ENCODE results near the gene SH3RF1.
A peak's percentile ranks its signal among the peaks of the same experiment; 100 is the strongest.

SH3RF1 gene

DNA sequence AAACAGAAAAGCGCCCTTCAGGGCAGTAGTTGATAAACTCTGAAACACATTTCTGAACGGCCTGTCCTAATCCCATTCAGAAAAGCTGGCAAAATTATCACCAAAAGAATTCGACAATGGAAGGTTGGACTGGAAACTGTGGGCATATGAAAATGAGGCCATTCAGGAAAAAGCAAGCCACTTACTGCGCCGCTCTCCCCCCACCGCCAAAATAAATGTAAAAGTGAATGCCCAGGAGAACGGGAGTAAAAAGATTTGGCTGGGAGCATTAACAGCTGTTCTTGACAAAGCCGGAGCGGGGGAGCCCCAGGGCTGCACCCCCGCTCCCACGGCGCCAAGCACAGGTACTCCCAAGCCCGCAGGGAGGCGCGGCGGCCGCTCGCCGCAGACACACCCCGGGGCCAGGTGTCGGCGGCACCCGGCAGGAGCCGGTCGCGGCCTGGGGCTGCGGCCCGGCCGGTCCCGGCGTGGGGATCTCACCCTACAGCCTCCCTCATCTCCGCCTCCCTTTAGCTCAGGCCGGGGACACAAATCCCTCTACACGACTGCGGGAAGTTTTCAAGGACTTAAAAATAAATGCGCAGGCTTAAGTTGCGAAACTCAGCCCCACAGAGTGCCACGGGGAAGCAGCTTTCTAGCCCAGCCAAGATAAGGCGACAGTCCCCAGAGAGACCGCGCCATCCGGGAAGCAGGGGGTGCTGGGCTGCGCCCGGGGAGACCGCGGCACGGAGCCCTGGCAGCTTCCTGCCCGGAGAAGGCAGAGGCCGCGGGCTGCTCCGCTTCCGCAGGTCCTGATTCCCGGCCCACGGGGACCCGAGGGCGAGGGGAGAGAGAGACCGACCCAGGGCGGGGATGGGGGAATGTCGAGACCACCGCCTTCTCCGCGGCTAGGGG, 593 bp downstream of the SH3RF1 start:
- no peaks in the 10 kb centered on the region for H3K9me3 Mint-ChIP-seq
- H3K36me3 Mint-ChIP-seq (ENCODE audit: insufficient read depth), result no peaks in the 10 kb centered on the region
- DNase-seq (ENCODE audit: low spot score in 2 of 2) (no peak), ATAC-seq (replicated peaks; ENCODE audit: extremely low read depth, poor library complexity, severe bottlenecking) (peak; percentile 40)
- H3K27ac Mint-ChIP-seq (ENCODE audit: low read depth), result no peak overlapping the region
- H3K27me3 Mint-ChIP-seq, result peaks cover 53% of the 10 kb centered on the region
- peaks cover 5% of the 10 kb centered on the region for H3K4me1 Mint-ChIP-seq
- H3K4me3 Mint-ChIP-seq, result peak overlapping the region; percentile 64

DNA sequence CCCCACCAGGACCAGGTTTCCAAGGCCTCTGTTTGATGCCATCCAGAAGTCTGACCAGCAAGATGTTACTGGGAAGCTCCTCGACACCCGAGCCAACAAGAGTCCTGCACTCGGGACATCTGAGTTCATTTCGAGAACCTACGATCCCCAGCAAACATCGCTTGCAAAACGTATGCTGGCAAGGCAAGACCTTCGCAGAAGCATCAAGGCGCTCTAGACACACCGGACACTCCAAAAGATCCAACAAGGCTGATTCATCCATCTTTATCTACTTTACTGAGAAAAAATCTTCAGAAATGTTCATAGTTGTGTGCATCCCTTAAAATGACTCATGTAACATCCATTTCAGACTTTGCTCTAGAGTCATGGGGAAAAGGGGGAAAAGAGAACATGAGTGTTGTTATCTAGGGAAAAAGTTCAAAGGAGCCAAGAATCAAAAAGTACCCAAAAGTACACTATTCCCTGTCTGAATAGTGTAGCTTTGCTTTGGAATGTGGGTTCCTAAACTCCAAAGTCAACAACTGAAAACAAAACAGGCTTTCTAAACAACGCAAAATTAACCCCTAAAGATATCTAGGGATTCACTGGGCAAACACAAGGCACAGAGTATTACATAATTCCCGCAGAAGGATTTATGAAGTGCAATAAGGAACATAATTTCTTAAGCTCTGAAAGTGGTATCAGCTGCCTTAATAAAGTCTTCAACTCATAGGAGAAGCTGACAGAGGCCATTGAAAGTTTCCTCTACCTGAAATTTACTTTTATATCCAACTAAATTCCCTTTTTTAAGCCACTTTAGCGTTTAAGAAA, 1.6 kb downstream of the SH3RF1 start:
- DNase-seq (ENCODE audit: low spot score in 2 of 2) (no peak), ATAC-seq (replicated peaks; ENCODE audit: extremely low read depth, poor library complexity, severe bottlenecking) (no peak)
- Mint-ChIP-seq H3K4me3 (peak overlapping the region; percentile 64), H3K27ac (ENCODE audit: low read depth) (no peak overlapping the region), H3K36me3 (ENCODE audit: insufficient read depth) (no peaks in the 10 kb centered on the region), H3K27me3 (peaks cover 53% of the 10 kb centered on the region), H3K4me1 (peaks cover 5% of the 10 kb centered on the region), H3K9me3 (no peaks in the 10 kb centered on the region)

DNA sequence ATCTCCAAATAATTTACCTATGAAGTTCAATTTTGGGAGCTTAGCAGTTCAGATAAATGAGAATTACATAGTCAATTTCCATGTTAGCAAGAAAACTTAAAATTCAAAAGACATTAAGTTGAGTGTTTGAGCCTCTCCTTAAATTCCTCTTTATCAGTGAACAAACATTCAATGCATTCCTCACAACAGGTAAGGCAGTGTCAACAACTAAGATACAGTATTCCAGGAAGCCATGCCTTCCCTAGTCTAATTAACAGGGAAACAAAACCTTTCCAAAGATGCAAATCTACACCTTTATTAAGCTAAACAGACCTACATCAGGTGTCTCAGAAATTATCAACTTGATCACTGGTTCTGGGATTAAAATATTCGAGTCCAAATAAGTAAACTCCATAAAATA, 3.7 kb downstream of the SH3RF1 start:
- no peak overlapping the region for H3K4me3 Mint-ChIP-seq
- H3K4me1 Mint-ChIP-seq, result peaks cover 5% of the 10 kb centered on the region
- DNase-seq (ENCODE audit: low spot score in 2 of 2), result no peak
- no peaks in the 10 kb centered on the region for H3K36me3 Mint-ChIP-seq (ENCODE audit: insufficient read depth)
- no peak overlapping the region for H3K27ac Mint-ChIP-seq (ENCODE audit: low read depth)
- no peak for ATAC-seq (replicated peaks; ENCODE audit: extremely low read depth, poor library complexity, severe bottlenecking)
- H3K27me3 Mint-ChIP-seq, result peaks cover 65% of the 10 kb centered on the region
- no peaks in the 10 kb centered on the region for H3K9me3 Mint-ChIP-seq

DNA sequence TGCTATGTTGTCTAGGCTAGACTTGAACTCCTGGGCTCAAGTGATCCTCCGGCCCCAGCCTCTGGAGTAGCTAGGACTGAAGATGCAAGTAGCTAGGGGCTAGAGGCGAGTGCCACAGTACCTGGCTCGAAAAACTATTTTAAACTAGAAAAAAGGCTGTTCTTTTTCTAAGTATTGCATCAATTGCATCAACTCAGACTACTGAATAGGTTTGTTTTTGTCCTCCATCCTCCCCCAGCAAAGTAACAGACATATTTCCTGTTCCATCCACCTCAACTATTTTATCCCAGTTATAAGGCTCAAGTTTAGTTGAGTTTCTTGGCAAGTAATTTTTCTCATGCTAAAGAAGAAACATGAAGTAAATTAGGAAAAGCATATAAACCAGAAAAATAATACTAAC, 4.1 kb downstream of the SH3RF1 start:
- H3K4me3 Mint-ChIP-seq, result no peak overlapping the region
- peaks cover 65% of the 10 kb centered on the region for H3K27me3 Mint-ChIP-seq

DNA sequence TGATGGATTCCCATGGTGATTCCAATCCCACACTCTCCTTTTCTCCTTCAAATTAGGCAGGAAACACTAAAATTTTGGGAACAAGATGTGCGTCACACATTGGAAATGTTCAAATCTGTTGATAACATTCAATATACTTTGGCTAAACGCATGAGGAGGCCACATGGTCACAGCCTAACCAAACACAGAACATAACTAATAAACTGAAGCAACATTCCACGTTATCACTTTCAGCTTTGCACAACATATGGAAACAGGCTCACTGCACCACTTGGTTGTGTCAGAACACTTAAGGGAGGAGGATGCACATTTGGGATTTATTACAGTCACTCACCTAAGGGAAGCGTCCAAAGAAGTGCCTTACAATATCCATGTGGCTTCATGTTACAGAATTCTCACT, 4.7 kb downstream of the SH3RF1 start:
- H3K27ac Mint-ChIP-seq (ENCODE audit: low read depth), result no peak overlapping the region
- H3K9me3 Mint-ChIP-seq, result no peaks in the 10 kb centered on the region
- DNase-seq (ENCODE audit: low spot score in 2 of 2) (no peak), ATAC-seq (replicated peaks; ENCODE audit: extremely low read depth, poor library complexity, severe bottlenecking) (no peak)
- no peak overlapping the region for H3K4me3 Mint-ChIP-seq
- peaks cover 65% of the 10 kb centered on the region for H3K27me3 Mint-ChIP-seq
- H3K4me1 Mint-ChIP-seq, result peaks cover 5% of the 10 kb centered on the region
- H3K36me3 Mint-ChIP-seq (ENCODE audit: insufficient read depth), result no peaks in the 10 kb centered on the region

More for the DNA sequence above, 4.1 kb downstream of the SH3RF1 start:
- DNase-seq (ENCODE audit: low spot score in 2 of 2) (no peak), ATAC-seq (replicated peaks; ENCODE audit: extremely low read depth, poor library complexity, severe bottlenecking) (no peak)
- no peak overlapping the region for H3K27ac Mint-ChIP-seq (ENCODE audit: low read depth)
- H3K9me3 Mint-ChIP-seq, result no peaks in the 10 kb centered on the region
- peaks cover 5% of the 10 kb centered on the region for H3K4me1 Mint-ChIP-seq
- H3K36me3 Mint-ChIP-seq (ENCODE audit: insufficient read depth), result no peaks in the 10 kb centered on the region

DNA sequence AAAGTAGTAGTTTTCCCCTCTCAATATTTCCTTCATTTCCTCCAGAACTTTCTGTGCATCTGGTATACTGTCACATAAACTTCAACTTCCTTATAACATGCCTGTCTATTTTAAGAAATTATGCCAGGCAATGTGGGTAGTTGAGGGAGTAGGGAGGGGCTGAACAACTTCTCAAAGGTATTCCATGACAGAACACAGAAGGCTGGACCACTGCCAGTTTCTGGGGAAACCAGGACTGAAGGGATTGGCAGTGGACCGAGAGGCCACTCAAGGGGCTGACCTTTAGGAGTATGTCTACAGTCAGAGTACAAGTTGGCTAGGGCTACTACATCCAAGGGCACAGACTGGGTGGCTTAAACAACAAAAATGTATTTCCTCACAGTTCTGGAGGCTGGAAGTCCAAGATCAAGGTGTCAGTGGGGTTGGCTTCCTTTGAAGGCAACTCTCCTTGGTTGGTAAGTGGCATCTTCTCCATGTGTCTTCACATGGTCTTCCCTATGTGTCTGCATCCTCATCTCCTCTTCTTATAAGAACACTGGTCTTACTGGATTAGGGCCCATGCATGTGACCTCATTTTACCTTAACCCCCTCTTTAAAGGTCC, 6.9 kb downstream of the SH3RF1 start:
- ATAC-seq (replicated peaks; ENCODE audit: extremely low read depth, poor library complexity, severe bottlenecking), result no peak
- Mint-ChIP-seq H3K27me3 (peaks cover 70% of the 10 kb centered on the region), H3K4me1 (no peaks in the 10 kb centered on the region), H3K36me3 (ENCODE audit: insufficient read depth) (no peaks in the 10 kb centered on the region), H3K9me3 (no peaks in the 10 kb centered on the region), H3K4me3 (no peak overlapping the region), H3K27ac (ENCODE audit: low read depth) (no peak overlapping the region)
- no peak for DNase-seq (ENCODE audit: low spot score in 2 of 2)

DNA sequence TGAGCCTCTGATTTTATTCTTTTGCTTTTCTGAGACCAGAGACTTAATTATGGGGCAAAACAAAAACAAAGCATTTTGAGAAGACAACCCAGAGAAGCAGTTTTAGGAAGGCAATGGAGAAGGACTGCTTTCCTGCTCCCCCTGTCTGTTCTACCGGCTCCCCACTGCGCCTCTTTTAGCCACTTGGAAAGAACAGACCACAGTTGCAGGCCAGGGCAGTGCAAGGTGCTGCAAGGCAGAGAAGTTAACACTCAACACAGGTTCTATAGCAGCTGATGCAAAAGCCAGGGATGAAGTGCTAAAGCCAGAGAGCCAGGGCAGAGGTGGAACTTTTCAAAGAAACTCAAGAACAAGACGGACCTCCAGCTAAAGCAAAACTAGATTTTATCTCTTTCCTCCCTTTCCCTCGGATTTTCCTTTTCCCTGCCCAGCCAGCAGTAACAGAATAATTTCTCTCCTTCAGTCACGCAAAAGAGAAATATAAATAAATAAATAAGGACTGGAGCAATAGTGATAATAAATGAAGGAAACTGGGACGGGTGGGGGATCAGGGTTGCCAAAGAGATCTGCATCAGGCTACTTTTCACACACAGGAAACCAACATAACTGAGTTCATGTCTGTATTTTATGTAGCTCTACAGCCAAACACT, 10.4 kb downstream of the SH3RF1 start:
- DNase-seq (ENCODE audit: low spot score in 2 of 2) (no peak), ATAC-seq (replicated peaks; ENCODE audit: extremely low read depth, poor library complexity, severe bottlenecking) (no peak)
- Mint-ChIP-seq H3K27ac (ENCODE audit: low read depth) (no peak overlapping the region), H3K4me3 (no peak overlapping the region), H3K4me1 (no peaks in the 10 kb centered on the region), H3K9me3 (no peaks in the 10 kb centered on the region), H3K27me3 (peaks cover 65% of the 10 kb centered on the region), H3K36me3 (ENCODE audit: insufficient read depth) (no peaks in the 10 kb centered on the region)

DNA sequence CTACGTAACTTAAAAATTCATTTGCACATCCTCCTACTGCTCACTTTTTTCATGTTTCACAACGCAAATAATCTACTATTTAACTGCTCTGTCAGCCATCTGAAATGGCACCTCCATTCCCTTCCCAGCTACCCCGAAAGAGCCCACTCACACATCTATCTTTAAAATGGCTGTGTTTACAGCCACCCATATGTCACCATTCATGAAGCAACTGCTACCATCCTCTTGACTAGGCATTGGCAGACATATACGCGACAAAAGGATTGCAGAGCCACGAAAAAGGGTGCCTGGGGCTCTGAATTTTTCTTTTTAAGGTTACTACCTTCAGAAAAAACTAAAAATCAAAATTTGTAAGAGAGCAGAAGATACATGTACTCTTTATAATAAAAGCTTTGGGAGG, 11.5 kb downstream of the SH3RF1 start:
- H3K36me3 Mint-ChIP-seq (ENCODE audit: insufficient read depth), result no peaks in the 10 kb centered on the region
- H3K9me3 Mint-ChIP-seq, result no peaks in the 10 kb centered on the region
- DNase-seq (ENCODE audit: low spot score in 2 of 2), result no peak
- peaks cover 63% of the 10 kb centered on the region for H3K27me3 Mint-ChIP-seq
- ATAC-seq (replicated peaks; ENCODE audit: extremely low read depth, poor library complexity, severe bottlenecking), result no peak
- H3K27ac Mint-ChIP-seq (ENCODE audit: low read depth), result no peak overlapping the region
- H3K4me1 Mint-ChIP-seq, result no peaks in the 10 kb centered on the region
- H3K4me3 Mint-ChIP-seq, result no peak overlapping the region

DNA sequence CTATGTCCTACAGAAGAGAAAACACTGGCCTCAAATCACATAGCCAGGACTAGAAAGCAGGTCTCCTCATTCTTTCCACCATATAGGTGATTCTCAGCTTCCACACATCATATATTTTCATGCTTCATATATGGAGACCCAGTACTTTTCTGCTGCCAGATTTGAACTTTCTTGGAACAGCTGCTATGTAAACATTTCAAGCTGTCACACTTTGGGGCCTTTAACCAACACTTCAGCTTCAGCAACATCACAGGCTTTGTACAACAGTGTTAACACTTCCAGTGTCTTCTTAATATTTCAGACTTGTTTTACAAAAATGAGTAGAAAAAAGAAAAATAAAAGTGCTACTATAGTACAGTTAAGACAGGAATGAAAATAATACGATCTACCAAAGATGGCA, 12.6 kb downstream of the SH3RF1 start:
- Mint-ChIP-seq H3K27me3 (peaks cover 58% of the 10 kb centered on the region), H3K9me3 (no peaks in the 10 kb centered on the region), H3K4me3 (no peak overlapping the region), H3K27ac (ENCODE audit: low read depth) (no peak overlapping the region), H3K36me3 (ENCODE audit: insufficient read depth) (no peaks in the 10 kb centered on the region), H3K4me1 (no peaks in the 10 kb centered on the region)
- ATAC-seq (replicated peaks; ENCODE audit: extremely low read depth, poor library complexity, severe bottlenecking), result no peak
- DNase-seq (ENCODE audit: low spot score in 2 of 2), result no peak

DNA sequence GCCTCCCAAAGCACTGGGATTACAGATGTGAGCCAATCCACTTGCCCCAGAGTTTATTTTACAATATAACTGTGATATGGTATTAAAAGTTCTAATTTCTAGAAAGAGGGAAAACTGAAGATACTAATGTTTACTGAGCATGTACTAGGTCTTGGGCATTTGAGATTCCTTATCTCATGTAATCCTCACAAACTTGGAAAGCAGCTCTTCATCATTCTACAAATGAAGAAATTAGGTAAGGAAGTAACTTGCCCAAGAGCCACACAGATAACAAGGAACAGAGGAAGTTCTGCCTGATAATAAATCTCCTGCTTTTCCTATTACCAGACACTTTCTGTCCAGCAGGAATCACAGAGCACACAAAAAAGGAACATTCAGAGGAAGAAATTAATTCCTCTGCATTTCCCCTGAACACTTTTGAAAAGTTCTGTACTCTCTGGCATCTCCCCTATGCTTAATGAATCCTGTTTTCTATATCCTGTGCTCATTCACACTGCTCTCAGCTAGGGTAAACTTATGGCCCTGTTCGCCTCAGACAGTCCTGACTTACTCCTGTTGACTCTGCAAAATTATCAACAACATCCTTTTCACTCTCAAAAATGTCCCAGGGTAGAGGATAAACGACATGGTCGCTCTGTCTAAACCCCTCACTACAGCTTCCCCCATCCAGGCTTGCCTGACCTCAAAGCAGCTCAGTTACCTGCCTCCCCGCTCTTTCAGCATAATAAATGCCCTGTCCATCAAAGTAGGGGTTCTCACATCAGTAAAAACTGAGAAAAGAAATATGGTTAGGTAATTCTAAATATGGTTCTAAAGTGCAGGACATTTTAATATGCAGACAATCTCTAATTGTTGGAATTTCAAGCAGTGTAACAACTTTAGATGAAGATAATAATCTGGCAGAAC, 13.6 kb downstream of the SH3RF1 start:
- ATAC-seq (replicated peaks; ENCODE audit: extremely low read depth, poor library complexity, severe bottlenecking), result no peak
- Mint-ChIP-seq H3K9me3 (no peaks in the 10 kb centered on the region), H3K27ac (ENCODE audit: low read depth) (no peak overlapping the region), H3K36me3 (ENCODE audit: insufficient read depth) (no peaks in the 10 kb centered on the region), H3K4me1 (no peaks in the 10 kb centered on the region), H3K27me3 (peaks cover 52% of the 10 kb centered on the region), H3K4me3 (no peak overlapping the region)
- no peak for DNase-seq (ENCODE audit: low spot score in 2 of 2)

DNA sequence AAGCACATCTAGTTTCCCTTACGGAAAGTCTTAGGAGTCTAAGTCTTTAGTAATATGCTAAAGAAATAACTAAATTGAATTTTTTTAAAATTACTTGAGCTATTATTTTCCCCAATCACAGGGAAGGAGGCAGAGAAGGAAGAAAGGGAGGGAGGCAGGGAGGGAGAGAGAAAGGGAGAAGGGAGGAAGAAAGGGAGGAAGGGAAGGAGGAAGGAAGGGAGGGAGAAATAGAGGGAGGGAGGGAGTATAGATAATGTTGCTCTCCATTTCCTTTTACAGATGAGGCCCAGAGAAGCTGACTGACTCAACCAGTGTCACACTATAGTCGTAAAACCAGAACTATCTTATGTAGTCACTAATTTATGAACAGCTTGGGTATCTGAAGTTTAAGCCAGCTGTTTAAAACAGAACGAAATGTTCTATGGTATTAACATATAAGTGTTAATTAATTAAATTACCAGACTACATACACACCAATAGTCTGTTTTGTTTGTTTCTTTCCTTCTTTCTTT, 14.6 kb downstream of the SH3RF1 start:
- no peak overlapping the region for H3K27ac Mint-ChIP-seq (ENCODE audit: low read depth)
- ATAC-seq (replicated peaks; ENCODE audit: extremely low read depth, poor library complexity, severe bottlenecking) (no peak), DNase-seq (ENCODE audit: low spot score in 2 of 2) (no peak)
- no peaks in the 10 kb centered on the region for H3K36me3 Mint-ChIP-seq (ENCODE audit: insufficient read depth)
- peaks cover 52% of the 10 kb centered on the region for H3K27me3 Mint-ChIP-seq
- H3K9me3 Mint-ChIP-seq, result no peaks in the 10 kb centered on the region
- H3K4me3 Mint-ChIP-seq, result no peak overlapping the region
- H3K4me1 Mint-ChIP-seq, result no peaks in the 10 kb centered on the region

All from central memory CD8-positive, alpha-beta T cell (primary cell).